Lower leg skin (tissue), 3 donors: ENCODE results near the gene CREB5.

ENCODE experiments used
- POLR2A ChIP-seq, 2 donors: fragments of 450-650 bp; IDR thresholded peaks; one replicate each; pipeline ENCODE4 v1.6.1; 2016 to 2017; ENCODE audit warnings: antibody characterized with exemption in 2 of 2, mild to moderate bottlenecking in 1 of 2, moderate library complexity in 1 of 2
- TF ChIP-seq, protein P1 (sequence below), 3 donors: fragments of 450-650 bp; IDR thresholded peaks; one replicate each; pipeline ENCODE4 v1.5.1; 2016; ENCODE audit warnings: antibody characterized with exemption in 3 of 3, mild to moderate bottlenecking in 3 of 3, moderate library complexity in 2 of 3

DNA sequence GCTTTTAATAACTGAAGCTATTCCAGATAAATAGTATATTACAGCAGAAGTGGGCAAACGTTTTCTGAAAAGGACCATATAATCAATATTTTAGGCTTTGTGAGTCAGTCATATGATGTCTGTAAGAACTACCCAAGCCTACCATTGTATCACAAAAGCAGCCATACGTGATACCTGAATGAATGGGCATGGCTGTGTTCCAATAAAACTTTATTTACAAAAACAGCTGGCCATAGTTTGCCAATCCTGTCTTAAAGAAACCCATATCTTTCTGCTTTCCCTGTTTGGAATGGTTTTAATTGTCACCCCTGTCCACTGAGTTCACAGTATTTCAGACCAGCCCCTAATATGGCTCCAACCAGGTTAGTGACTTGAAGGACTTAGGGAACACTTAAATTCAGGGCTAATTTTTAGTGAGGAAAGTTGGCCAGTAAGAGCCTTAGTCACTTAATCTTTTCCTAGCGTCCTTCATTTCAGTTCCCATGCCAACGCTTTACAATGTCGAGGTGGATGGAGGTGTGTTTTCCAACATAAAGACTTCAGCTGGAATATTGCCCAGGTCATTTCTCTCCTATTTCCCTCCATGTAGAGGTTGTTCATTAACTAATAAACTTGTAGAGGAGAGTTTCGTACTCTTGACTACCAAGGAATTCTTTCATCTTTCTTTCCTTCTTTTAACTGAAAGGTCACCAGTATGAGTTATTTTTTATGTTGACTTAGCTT is 361.3 kb downstream of the CREB5 start:
- TF ChIP-seq, protein P1, sequence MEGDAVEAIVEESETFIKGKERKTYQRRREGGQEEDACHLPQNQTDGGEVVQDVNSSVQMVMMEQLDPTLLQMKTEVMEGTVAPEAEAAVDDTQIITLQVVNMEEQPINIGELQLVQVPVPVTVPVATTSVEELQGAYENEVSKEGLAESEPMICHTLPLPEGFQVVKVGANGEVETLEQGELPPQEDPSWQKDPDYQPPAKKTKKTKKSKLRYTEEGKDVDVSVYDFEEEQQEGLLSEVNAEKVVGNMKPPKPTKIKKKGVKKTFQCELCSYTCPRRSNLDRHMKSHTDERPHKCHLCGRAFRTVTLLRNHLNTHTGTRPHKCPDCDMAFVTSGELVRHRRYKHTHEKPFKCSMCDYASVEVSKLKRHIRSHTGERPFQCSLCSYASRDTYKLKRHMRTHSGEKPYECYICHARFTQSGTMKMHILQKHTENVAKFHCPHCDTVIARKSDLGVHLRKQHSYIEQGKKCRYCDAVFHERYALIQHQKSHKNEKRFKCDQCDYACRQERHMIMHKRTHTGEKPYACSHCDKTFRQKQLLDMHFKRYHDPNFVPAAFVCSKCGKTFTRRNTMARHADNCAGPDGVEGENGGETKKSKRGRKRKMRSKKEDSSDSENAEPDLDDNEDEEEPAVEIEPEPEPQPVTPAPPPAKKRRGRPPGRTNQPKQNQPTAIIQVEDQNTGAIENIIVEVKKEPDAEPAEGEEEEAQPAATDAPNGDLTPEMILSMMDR (IDR thresholded peaks at IDR 0.05) = no peak
- no peak for TF ChIP-seq POLR2A (IDR thresholded peaks at IDR 0.05)
